ENCODE results near the gene AIF1L.
"Not testable (repeated sequence)": the region's sequence is repeated elsewhere in the genome, so short reads cannot be mapped to it uniquely, and the experiment has no call there.

Gene AIF1L

GRCh38 chr9:131099102-131099606, 2.8 kb downstream of the AIF1L start:
- no peak for DNase-seq (ENCODE audit: low read depth)

- not testable (repeated sequence) for DNase-seq (ENCODE audit: low read depth)
Observed at GRCh38 chr9:131099845-131100244, 3.5 kb downstream of the AIF1L start.

- no peak for DNase-seq (ENCODE audit: low read depth)
Observed at GRCh38 chr9:131100445-131100844, 4.1 kb downstream of the AIF1L start.

- no peak for DNase-seq (ENCODE audit: low read depth)
Observed at GRCh38 chr9:131101207-131101964, 5.1 kb downstream of the AIF1L start.

- no peak for DNase-seq (ENCODE audit: low read depth)
Observed at GRCh38 chr9:131103024-131103423, 6.7 kb downstream of the AIF1L start.

- DNase-seq (ENCODE audit: low read depth), result no peak
Observed at GRCh38 chr9:131103535-131103934, 7.2 kb downstream of the AIF1L start.

GRCh38 chr9:131104016-131104740, 7.8 kb downstream of the AIF1L start:
- no peak for DNase-seq (ENCODE audit: low read depth)

GRCh38 chr9:131105952-131106351, 9.6 kb downstream of the AIF1L start:
- DNase-seq (ENCODE audit: low read depth), result no peak

GRCh38 chr9:131107760-131108159, 11.4 kb downstream of the AIF1L start:
- no peak for DNase-seq (ENCODE audit: low read depth)

GRCh38 chr9:131111186-131111853, 15.0 kb downstream of the AIF1L start:
- no peak for DNase-seq (ENCODE audit: low read depth)

- no peak for DNase-seq (ENCODE audit: low read depth)
Observed at GRCh38 chr9:131111854-131112311, 15.6 kb downstream of the AIF1L start.

- no peak for DNase-seq (ENCODE audit: low read depth)
Observed at GRCh38 chr9:131112374-131113154, 16.2 kb downstream of the AIF1L start.

GRCh38 chr9:131113655-131114054, 17.3 kb downstream of the AIF1L start:
- no peak for DNase-seq (ENCODE audit: low read depth)

- DNase-seq (ENCODE audit: low read depth), result no peak
Observed at GRCh38 chr9:131114084-131114535, 17.8 kb downstream of the AIF1L start.

GRCh38 chr9:131115360-131115742, 19.0 kb downstream of the AIF1L start:
- not testable (repeated sequence) for DNase-seq (ENCODE audit: low read depth)

- no peak for DNase-seq (ENCODE audit: low read depth)
Observed at GRCh38 chr9:131116281-131117120, 20.2 kb downstream of the AIF1L start.

GRCh38 chr9:131117121-131117761, 20.9 kb downstream of the AIF1L start:
- no peak for DNase-seq (ENCODE audit: low read depth)

GRCh38 chr9:131117762-131118145, 21.4 kb downstream of the AIF1L start:
- no peak for DNase-seq (ENCODE audit: low read depth)

GRCh38 chr9:131119600-131119999, 23.3 kb downstream of the AIF1L start:
- DNase-seq (ENCODE audit: low read depth), result no peak

- no peak for DNase-seq (ENCODE audit: low read depth)
Observed at GRCh38 chr9:131120620-131121228, 24.4 kb downstream of the AIF1L start.
